GM19351 (cell line): ENCODE results near the gene HCN4.

Experiments used
- ATAC-seq: cut with Tn5 transposase; IDR thresholded peaks from one replicate; pipeline ENCODE4 v1.9.1; 2021; ENCODE audit warnings: mild to moderate bottlenecking, moderate library complexity; ENCODE audit not compliant: unreplicated experiment

HCN4 gene

GRCh38 chr15:73380661-73381060 is 11.9 kb upstream of the HCN4 start:
- ATAC-seq: no peak

DNA sequence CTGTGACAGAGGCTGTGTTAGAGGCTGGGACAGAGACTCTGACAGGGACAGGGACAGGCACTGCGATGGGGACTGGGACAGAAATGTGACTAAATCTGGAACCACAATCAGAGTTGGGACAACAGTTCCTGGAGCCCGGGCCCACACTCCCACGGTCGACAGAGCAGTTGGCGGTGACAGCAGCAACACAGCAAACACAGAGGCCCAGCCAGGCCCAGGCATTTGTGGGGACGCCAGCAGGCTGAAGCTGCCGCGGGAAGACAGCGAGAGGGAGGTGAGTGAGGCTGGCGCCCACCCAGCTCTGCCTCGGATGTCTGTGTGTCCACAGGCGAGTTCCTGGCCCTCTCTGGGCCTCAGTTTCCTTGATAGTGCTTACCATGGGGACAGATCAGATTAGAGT is 9.3 kb upstream of the HCN4 start:
- no peak for ATAC-seq

GRCh38 chr15:73375755-73376305 is 7.1 kb upstream of the HCN4 start:
- ATAC-seq: no peak

- ATAC-seq: no peak
Measured at GRCh38 chr15:73375012-73375411, 6.3 kb upstream of the HCN4 start.

DNA sequence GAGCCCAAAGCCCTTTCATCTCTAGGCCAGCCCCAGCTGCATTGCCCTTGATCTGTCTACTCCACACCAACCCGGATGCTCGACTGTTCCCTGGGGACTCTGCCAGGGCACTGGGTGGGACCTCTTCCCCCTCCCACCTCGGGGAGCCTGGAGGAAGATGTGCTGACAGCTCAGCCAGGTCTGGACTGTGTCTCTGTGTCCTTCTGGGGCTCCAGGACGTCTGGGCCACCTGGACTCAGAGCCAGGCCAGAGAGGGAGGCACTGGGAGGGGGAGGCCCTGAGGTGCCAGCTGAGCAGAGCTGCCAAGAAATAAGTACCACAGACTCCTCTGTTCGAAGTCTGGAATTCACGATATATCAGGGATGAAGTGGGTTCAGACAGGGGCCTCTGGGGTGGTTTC is 5.8 kb upstream of the HCN4 start:
- no peak for ATAC-seq

GRCh38 chr15:73373221-73373620 is 4.5 kb upstream of the HCN4 start:
- ATAC-seq: no peak

DNA sequence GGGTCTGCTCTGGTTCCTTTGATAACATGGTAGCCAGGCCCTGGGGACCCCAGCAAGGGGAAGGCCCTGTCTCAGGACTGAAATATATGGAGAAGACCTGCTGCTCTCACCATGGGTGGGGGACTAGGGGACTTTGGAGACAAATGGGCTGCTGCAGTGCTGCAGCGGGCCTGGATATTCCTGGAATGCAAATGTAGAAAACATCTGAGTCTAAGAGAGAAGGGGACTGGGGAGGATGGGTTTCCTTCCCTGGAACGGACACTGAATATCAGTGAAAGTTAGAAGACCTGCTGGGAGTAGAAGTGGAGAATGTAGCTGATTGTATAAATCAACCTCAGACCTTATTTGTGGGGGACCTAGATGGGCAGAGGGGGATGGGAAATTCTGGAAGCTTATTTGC is 3.1 kb upstream of the HCN4 start:
- no peak for ATAC-seq

- ATAC-seq: no peak
Measured at GRCh38 chr15:73370151-73370550, 1.4 kb upstream of the HCN4 start.

DNA sequence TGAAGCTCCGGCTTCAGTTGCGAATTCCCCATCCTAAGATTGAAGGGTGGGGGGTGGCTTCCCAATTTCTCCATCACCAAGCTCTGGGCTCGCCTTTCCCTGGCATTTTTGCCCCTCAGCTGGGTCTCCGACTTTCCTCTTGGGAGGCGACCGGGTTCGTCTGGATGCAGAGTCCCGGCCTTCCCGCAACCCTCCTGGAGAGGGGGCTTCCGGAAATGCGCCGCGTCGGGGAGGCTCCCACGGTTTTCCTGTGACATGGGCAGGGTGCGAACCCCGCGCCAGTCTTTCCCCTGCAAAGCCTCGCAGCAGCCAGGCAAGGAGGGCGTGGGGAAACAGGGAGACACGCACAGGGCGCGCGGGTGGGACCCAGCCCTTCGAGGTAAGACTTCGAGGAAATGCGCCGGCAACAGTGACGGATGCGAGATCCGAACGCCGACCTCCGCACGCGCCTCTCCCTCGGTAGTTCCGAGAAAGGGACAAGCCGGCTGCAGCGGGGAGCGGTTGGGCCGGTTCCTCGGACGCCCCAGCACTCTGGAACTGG is 466 bp upstream of the HCN4 start:
- no peak for ATAC-seq

- ATAC-seq: no peak
Measured at GRCh38 chr15:73367624-73368300, 996 bp downstream of the HCN4 start.

DNA sequence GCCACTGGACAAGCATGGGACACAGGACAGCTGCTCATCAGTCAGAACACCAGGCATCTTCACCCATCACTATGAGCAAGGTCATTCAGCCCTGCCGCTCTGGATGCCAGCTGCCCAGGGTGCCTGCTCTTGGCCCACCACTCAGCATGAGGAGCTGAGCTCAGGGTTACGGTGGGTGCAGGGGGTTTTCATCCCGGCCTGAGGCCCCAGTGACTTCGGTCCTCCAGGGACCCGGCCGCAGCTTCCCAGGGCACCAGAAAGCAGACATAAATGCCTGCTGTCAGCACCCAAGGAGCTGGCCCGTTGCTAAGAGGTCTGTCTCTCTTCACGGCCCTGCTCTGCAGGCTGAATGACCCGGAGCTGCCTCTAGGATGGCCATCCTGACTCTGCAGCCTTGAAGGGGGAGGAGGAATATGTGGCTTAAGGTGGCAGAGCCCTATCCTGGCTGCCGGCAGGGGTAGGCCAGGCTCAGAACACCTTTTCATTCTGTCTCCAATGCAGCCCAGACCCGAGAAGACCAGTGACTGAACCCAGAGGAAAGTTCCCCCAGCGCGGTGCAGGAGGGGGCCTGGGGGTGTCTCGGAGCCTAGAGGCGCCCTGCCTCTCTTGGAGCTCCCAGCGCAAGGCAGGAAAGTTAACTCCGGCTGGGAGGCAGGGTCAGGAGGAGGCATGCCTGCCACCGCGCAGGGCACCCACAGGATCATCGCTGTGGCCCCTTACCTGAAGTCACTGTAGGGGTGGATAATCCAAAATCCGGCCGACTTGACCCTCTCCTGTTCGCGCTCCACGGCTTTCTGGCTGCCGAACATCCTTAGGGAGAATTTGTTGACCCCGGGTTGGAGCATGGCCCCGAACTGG is 1.8 kb downstream of the HCN4 start:
- ATAC-seq: no peak

DNA sequence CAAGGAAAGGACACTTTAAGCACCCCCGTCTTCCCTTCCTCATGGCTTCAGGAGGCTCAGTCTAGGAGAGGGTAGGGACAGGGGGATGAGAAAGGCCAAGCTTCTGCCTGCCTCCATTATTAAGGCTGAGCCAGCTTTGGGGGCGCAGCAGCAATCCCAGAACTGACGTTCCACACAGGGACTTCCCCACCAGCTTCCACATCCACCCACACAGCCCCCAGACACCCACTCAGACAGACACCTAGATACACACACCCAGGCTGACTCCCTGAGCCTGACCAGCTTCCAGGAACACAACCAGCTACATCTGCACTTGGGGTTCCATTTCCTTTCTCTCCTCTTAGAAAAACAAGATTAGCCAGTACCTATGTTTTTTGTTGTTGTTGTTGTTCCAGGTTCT is 4.7 kb downstream of the HCN4 start:
- ATAC-seq: no peak

GRCh38 chr15:73362900-73363299 is 5.9 kb downstream of the HCN4 start:
- ATAC-seq: no peak

GRCh38 chr15:73361337-73361736 is 7.4 kb downstream of the HCN4 start:
- ATAC-seq: no peak

DNA sequence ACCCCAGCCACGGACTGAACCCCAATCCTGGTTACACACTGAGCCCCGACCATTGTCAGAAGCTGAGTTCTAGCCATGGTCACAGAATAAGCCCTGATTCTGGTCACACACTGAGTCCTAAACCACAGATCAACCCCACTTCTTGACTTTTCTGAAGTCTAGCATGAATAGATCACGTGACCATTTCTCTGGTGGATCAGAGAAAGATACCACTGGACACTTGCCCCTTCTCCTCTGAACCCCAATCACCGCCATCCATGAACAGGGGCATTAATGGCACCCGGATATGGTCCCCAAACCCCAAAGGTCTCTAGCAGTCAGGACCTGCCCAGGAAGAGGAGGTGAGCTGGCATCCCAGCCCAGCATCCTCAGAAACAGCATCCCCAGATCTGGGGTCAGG is 9.1 kb downstream of the HCN4 start:
- no peak for ATAC-seq

DNA sequence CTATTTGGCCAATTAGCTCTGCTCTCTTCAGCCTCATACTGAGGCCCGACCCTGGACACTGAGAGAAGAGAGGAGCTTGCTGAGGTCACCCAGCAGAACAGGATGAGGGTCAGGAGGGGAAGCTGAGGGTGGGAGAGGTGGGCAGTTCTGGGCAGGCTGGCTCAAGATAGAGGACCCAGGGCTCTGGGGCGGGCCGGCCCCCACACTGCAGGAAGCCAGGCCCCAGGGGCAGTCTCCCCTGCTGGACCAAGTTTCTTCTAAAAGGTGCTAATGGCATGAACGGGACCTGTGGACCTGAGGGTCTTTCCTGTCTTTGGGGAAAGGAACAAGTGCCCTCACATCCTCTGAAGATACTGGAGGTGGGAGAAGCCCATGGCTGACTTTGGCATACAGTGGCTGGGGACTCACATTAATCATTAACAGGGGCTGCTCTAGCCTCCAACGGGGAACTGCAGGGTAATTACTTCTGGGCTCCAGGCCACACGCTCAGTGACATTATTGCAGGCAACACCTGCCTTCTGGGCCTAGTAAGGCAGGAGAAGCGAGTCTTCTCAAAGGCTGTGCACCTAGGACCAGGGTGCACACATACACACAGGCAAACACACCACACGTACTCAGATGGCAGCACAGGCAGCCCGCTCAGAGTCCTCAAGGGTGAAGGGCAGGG is 10.6 kb downstream of the HCN4 start:
- ATAC-seq: no peak

- ATAC-seq: no peak
Measured at GRCh38 chr15:73355612-73356265, 13.0 kb downstream of the HCN4 start.

DNA sequence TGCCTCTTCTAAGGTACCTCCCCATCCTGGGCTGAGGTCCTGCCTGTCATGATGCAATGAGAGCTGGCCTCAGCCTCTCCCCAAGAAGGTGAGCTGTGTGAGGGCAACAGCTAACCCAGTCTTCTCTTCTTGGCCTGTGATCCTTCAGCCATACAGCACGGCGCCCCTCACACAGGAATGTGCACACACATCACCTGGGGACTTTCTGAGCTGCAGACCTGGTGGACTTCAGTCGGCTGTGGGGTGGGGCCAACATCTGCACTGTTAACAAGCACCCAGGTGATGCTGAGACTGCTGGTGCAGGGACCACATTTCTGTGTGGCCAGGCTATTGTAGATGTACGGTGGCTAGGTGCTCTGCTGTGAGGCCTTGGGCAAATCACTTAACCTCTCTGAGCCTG is 14.5 kb downstream of the HCN4 start:
- ATAC-seq: no peak

- ATAC-seq: no peak
Measured at GRCh38 chr15:73353734-73354133, 15.0 kb downstream of the HCN4 start.

DNA sequence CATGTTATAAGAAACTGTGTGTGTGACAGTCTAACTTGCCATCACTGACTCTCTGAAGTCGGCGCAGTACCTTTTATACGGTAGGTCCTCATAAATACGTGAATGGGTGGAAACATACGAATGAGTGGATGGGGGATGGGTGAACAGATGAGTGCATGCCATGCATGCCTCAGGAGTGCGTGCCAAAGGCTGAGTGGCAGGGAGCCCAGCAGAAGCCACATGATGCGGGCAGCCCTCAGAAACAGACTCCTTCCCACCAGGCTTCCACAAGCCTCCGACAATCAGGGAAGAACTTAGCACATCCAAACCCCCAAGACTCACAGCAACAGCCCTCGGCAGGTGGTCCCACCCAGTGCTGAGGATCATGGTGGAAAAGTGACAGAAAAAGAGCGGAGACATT is 16.7 kb downstream of the HCN4 start:
- no peak for ATAC-seq

DNA sequence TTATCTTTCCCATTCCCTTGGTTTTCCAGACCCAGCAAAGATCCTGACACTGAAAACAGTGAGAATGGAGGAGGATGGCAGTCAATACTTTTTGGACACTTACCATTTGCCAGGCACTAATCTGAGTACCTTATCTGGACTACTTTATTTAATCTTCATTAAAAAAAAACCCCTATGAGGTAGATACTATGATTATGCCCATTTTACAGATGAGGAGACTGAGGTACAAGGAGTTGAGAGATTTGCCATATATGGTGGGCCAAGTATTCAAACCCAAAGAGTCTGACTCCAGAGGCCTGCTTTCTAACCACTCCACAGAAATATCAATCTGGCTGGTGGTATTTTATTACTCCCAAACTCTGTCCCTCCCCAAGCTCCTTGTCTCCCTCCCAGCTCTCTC is 19.6 kb downstream of the HCN4 start:
- ATAC-seq: no peak
